GM10248 (cell line): ENCODE results near the gene CHST11.
"Not testable (repeated sequence)": the region's sequence is repeated elsewhere in the genome, so short reads cannot be mapped to it uniquely, and the experiment has no call there.

Experiments
- CTCF ChIA-PET: fragments of 300-600 bp; sonication (Branson Sonifier 250); formaldehyde crosslinking; extraction: SDS; loops from one replicate; lab custom pipeline; 2021; ENCODE audit warnings: antibody characterized with exemption; lab: Yijun Ruan, JAX
- POLR2A ChIA-PET: fragments of 350-650 bp; sonication (Branson Sonifier 250); formaldehyde crosslinking; extraction: SDS; loops from one replicate; lab custom pipeline; 2020; ENCODE audit warnings: antibody characterized with exemption; lab: Yijun Ruan, JAX
- DNase-seq: peaks from one replicate; pipeline ENCODE4 v3.0.0; 2012; ENCODE audit errors: extremely low spot score
- TF ChIP-seq, protein P1 (sequence below): IDR thresholded peaks from 2 replicates; pipeline ENCODE4 v1.5.1; 2012; ENCODE audit warnings: mild to moderate bottlenecking, low read depth; ENCODE audit errors: extremely low read depth, missing control alignments, control extremely low read depth

Gene CHST11

GRCh38 chr12:104570174-104570907 is 113.6 kb downstream of the CHST11 start:
- ChIA-PET POLR2A (interaction anchor here (0.6 kb wide), 1 partner anchor 446 kb away, joined by 5 read pairs; no protein-coding TSS in a partner anchor), CTCF (interaction anchor here (2.5 to 6.4 kb wide), 2 partner anchors 11 to 188 kb away, joined by 12 to 35 read pairs; no protein-coding TSS in a partner anchor)
- TF ChIP-seq, protein P1, sequence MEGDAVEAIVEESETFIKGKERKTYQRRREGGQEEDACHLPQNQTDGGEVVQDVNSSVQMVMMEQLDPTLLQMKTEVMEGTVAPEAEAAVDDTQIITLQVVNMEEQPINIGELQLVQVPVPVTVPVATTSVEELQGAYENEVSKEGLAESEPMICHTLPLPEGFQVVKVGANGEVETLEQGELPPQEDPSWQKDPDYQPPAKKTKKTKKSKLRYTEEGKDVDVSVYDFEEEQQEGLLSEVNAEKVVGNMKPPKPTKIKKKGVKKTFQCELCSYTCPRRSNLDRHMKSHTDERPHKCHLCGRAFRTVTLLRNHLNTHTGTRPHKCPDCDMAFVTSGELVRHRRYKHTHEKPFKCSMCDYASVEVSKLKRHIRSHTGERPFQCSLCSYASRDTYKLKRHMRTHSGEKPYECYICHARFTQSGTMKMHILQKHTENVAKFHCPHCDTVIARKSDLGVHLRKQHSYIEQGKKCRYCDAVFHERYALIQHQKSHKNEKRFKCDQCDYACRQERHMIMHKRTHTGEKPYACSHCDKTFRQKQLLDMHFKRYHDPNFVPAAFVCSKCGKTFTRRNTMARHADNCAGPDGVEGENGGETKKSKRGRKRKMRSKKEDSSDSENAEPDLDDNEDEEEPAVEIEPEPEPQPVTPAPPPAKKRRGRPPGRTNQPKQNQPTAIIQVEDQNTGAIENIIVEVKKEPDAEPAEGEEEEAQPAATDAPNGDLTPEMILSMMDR, result no peak
- no peak for DNase-seq

DNA sequence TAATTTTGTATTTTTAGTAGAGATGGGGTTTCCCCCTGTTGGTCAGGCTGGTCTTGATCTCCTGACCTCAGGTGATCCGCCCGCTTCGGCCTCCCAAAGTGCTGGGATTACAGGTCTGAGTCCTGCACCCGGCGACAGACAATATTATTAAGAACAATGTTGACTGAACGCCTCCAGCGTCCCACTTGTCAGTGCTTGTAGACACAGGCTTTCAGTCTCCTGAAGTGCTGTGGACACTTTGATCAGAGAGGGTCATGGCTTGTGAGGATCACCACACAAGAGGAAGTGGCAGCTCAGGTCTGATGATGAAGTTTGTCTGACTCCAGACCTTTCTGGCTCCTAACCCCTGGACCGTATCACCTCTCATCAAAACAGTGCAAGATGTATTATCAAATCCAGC is 114.6 kb downstream of the CHST11 start:
- ChIA-PET POLR2A (no interaction called here), CTCF (interaction anchor here (6.4 kb wide), 1 partner anchor 10 kb away, joined by 35 read pairs; no protein-coding TSS in a partner anchor)
- TF ChIP-seq, protein P1, result no peak
- peak; percentile 32 for DNase-seq

- CTCF ChIA-PET, POLR2A ChIA-PET, DNase-seq: not testable (repeated sequence)
These were observed 117.6 kb downstream of the CHST11 start for GRCh38 chr12:104574353-104574752.

DNA sequence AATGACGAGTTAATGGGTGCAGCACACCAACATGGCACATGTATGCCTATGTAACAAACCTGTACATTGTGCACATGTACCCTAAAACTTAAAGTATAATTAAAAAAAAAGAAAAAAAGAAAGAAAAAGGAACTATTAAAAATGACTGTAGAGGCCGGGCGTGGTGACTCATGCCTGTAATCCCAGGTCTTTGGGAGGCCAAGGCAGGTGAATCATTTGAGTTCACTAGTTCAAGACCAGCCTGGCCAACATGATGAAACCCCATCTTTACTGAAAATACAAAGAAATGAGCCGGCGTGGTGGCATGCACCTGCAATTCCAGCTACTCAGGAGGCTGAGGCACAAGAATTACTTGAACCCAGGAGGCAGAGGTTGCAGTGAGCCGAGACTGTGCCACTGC is 118.0 kb downstream of the CHST11 start:
- POLR2A ChIA-PET, DNase-seq, CTCF ChIA-PET: not testable (repeated sequence)

DNA sequence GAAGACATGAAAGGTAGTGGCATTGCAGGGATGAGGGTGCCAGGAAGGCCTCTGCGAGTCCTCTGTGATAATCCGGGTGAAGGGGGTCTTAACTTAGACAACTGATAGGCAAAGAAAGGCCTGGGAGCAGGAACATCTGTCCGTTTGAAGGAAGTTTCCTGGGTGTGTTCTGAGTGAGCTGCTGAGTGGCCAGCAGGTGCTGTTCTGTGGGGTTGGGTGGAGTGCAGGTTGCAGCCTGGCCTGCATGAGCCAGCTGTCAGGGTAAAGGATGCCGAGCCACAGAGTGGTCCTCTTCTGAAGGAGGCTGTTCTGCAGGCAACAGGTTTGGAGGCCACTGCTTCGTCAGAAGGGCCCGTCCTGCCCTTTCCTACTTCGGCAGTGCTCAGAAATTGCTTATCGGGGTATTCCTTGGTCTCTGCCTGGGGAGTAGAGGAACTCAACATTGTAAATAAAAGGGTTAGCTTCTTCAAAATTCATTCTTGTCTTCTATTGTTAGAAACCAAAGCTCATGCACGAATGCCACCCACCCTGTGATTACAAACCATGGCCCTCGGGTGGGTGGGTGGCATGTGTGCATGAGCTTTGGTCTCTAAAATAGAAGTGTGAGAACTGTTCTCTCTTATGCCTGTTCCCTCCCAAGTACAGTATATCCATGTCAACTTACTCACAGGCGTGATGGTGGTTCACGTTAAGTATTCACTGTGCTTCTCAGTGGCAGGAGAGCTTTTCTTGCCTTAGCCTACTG is 118.9 kb downstream of the CHST11 start:
- TF ChIP-seq, protein P1, result no peak
- CTCF ChIA-PET, result interaction anchor here (1.0 kb wide), 1 partner anchor 15 kb away, joined by 3 read pairs; no protein-coding TSS in a partner anchor
- DNase-seq, result no peak
- POLR2A ChIA-PET, result no interaction called here

- ChIA-PET CTCF (interaction anchor here (1.0 kb wide), 1 partner anchor 15 kb away, joined by 3 read pairs; no protein-coding TSS in a partner anchor), POLR2A (no interaction called here)
- TF ChIP-seq, protein P1, result no peak
- DNase-seq, result no peak
These were observed 119.5 kb downstream of the CHST11 start for GRCh38 chr12:104576187-104576778.

- ChIA-PET POLR2A (interaction anchor here (0.7 kb wide), 1 partner anchor 278 kb away, joined by 15 read pairs; no protein-coding TSS in a partner anchor), CTCF (interaction anchor here (0.9 kb wide), 1 partner anchor 8 kb away, joined by 3 read pairs; no protein-coding TSS in a partner anchor)
- DNase-seq, result no peak
- TF ChIP-seq, protein P1, result no peak
These were observed 120.3 kb downstream of the CHST11 start for GRCh38 chr12:104576980-104577580.
